T-helper 2 cell (primary cell): ENCODE measurements around the gene SFR1.

Experiments
- DNase-seq, 5 experiments: peaks; one replicate each; pipeline versions ENCODE4 v3.0.0 to v3.0.0-alpha.2; 2012 to 2022
- total RNA-seq, 2 donors: gene quantifications; one replicate each; lab custom pipeline; 2026; lab: John Stamatoyannopoulos, UW

The SFR1 gene, protein sequence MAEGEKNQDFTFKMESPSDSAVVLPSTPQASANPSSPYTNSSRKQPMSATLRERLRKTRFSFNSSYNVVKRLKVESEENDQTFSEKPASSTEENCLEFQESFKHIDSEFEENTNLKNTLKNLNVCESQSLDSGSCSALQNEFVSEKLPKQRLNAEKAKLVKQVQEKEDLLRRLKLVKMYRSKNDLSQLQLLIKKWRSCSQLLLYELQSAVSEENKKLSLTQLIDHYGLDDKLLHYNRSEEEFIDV
- total RNA-seq, result 9.7 to 16.9 reads per million in 2 donors

DNA sequence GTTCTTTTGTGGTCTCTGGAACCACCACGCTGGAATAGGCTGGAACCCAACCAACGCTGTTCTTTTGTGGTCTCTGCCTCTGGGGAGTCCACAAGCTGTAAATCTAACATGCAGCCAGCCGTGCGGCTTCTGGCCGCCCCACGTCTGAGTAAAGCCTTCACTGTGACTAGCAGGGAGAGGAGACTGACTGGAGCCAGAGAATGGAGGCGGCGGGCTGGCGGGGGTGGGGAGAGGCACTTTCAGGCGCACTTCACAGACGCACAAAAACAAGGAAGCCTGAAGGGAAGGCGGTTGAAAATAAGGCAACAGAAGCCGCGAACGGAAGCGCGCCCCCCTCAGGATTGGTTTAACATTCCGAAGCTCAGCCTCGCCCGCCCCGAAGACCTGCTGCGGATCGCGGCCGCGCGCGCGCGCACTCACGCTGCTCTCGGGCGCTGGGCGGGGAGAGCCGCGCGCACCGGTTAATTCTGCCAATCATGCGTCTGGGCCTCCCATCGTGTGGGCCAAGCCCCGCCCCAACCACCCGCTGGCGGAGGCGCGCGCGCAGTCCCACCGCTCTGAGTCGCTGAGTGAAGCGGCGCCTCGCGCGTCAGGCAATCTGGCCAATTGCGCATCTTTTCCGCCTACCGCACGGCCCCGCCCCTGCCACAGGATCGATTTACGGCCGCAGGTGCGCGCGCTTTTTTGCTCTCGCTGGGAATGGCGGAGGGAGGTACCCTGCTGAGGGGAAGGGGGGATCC, at the start of gene SFR1:
Gene SFR1, plus strand, starts transcription at position 687 of the 740 bp plus-strand sequence. Its CDS starts 13 bp downstream, at position 700.
- peak; percentile 99 to 100 (median 99) for DNase-seq

DNA sequence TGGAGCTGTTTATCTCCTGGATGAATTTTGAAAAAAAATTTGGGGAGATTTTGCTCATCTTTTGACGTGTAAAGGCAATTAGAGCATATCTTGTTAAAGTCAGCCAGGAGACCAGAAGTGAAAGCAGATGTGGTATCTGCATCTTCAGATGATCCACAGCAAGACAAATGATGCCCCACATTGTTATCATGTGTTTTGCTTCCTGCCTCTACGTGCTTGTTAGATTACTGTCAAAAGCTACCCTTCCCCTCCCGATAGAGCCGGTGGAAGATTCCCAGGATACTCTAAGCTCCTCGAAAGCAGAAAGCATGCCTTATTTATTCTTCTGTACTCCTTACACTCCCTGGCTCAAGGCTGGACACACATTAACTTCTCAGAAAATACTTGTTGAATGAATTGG, 49.2 kb upstream of the SFR1 start:
- DNase-seq, result peak in 1 of 5 experiments; percentile 69

DNA sequence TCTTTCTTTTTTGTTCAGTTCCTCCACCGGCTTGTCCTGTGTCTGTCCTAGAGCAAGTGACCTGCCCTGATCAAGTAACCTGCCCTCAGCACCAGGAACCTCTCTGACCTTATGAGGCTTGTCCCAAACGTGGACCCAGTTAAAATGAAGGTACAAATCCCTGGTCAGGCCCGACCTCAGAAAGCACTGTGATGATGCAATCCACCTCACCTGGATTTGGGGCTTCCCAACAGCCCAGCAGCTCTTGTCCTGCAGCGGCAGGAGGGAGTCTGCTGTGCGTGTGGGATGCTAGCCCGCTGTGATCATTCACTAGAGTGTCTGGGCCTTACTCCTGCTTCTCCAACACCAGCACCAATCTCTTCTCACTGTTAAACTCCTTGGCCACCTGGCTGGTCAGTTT, 47.5 kb upstream of the SFR1 start:
- no peak for DNase-seq

DNA sequence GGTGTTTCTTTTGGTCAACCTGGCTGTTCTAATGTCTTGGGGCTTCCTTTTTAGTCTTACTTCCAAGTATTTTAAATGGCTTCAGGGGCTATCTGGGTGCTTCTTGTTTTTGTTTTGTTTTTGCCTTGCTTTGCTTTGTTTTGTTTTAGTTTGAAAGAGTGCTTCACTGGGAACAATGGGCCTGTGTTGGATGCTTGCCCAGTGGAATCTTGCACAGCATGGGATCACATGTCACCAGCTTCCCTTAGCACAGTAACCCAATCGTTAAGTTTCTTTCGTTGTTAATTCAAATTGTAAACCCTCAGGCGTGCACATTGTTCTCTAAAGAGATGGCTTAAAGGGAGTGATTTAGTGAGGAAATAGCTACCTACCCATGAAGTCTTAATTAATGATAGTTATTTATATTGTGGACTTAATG, 45.2 kb upstream of the SFR1 start:
- DNase-seq, result no peak

DNA sequence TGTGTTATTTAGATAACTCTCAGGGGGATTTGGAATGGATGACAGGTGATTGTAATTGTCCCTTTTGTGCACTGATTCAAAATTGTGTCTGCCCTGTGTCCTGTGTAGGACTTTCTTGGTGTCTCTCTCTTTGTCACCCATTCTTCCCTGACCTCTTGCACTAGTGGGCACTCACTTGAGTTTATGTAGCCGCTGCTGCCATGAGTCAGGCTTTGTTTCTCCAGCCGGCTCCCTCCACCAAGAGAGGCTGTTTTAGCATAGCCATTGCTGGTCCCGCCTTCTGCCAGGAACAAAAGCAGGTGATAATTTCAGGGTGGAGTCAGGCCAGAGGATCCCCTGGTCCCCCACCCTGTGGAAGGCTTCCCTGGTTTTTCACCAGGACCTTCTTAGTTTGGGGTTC, 44.7 kb upstream of the SFR1 start:
- DNase-seq, result no peak

DNA sequence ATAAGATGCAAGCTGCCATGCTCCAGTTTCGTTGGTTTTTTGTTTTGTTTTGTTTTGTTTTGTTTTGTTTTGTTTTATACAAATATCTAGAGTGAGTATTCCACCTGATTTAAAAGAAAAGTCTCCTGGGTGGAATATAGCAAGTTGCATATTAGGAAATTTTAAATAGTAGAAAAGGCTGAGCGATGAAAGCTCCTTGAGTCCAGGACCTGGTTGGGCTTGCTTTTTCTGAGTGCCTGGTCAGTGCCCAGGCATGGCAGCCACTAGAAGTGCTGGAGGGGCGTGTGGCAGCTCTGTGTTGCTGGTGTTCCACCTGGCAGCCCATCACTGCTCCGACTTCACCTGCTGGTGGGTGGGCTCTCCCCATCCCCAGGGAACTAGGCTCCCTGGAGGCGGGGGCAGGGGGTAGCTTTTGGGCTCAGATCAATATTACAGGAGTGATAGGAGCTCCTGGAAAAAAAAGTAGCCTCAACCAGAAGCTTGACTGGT, 44.3 kb upstream of the SFR1 start:
- DNase-seq, result no peak

DNA sequence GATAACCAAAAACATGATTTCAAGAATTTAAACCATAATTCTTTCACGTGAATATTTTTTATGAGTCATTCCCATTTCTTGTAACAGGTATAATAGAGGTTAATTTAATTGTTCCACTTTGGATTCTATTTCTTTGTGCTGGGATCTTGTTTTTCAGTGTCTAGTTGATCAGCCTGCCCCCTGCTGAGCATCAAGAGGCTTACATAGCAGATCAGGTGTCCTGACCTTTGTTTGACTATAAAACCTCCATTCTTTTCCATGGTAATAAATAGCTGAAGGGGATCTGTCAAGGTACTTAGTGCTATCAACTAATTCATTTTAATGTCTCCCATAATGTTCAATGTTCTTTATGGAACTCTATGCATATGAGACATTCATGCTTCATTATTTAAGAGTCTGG, 41.2 kb upstream of the SFR1 start:
- peak in 1 of 5 experiments; percentile 63 for DNase-seq

DNA sequence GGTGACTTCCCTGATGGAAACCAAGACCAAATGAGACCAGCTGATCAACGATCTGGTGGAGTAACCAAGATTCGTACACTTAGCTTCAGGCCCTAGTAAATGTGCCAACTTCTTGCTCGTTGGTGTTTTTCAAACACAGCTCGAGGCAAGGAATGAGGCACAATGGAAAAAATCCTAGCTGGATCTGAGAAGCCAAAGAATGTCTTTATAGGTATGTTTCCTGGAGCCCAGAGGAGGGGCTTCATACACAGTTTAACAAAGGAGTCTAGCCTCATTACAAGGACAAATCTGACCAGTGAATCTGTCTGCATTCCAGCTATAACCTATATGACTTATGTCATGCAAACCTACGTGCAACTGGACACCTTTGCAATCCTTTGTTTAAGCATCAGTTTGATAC, 40.0 kb upstream of the SFR1 start:
- no peak for DNase-seq

DNA sequence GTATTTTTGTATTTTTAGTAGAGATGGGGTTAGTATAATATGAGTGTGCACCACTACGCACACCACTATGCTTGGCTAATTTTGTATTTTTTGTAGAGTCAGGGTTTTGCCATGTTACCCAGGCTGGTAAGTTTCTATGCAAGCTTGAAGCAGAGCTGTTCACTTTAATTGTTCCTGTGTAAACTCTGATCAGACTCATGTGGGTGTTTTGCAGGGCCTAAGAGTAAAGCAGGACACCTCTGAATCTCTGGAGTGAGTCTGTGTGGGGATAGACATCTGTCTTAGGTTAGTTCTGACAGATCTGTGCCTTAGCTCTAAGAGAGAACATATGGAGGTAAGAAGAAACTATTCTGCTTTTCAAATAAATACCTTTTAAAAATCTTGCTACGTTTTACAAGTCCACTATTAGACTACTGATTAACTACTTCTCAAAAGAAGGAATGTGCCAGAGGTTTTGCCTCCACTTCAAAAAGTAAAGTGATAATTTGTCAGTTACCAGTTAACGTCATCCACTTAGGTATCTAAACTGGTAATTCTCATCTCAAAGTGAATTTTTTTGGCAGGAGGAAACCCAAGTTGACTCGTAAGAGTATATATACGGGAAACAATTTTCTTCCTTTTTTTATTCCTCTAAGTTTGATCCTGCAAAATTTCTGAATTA, 37.4 kb upstream of the SFR1 start:
- DNase-seq, result no peak

DNA sequence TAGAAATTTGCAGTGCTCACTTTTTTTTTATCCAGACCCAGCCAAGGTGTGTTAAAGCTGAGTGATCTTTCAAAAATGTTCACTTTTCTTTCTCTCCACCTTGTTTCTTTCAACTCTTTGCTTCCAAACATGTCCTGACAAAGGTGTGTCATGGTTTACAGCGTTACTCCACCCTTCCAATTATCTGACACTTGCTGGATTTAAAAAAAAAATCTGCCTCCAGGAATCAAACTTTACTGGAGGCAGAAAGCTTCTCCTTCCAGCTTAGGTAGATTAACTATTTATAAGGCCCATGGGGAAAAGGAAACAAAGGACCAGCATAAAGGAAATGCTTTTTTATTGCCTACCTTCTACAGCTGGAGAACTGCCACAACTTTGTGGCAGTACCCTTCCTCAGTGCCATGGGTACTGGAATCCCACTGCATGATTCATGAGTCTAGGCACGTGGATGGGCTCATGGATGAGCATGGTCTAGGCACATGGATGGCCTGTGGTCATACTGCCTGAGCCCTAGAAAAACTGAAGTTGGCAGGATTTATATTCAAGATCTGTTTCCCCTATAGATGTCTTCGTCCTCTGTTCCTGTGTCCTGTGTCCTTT, 36.1 kb upstream of the SFR1 start, which contains the start of gene COL17A1:
Gene COL17A1, minus strand, starts transcription at position 80 of the 600 bp plus-strand sequence. CDS start 5,207 bp downstream, outside the sequence.
- DNase-seq, result no peak

DNA sequence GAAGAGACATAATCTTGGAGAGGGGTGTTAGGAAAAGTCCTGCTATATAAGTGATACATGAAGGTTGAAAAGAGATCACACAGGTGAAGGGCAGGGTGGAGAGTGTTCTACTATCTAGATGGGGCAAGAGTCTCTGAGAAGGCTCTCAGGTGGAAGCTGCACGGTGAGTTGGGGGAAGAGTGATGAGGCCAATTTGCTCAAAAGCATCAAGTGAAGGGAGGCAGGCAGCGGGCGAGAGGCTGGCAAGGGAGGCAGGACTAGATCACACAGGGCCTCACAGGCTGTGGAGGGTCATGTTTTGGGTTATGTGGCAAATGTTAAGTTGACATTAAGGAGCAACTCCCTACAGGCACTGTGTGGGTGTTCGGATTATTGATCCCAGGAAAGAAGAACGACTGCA, 33.7 kb upstream of the SFR1 start:
- DNase-seq, result no peak

DNA sequence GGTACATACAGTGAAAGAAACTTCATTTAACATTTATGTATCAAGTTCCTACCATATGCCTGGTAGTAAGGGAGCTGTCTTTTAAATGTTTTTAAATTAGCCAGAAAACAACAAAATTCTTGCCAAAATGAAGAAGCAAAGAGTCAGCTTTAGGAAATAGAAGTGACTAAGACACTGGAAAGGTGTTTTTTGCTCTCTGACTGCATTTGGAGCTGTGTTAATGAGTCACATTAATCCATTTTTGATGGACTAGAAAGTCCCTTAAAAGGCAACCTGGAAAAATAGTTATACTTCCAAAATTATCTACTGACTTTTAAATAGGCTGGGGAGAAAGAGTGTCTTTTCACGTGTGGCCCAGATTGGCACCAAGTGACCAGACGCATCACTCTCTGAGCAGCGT, 32.4 kb upstream of the SFR1 start:
- DNase-seq, result no peak

DNA sequence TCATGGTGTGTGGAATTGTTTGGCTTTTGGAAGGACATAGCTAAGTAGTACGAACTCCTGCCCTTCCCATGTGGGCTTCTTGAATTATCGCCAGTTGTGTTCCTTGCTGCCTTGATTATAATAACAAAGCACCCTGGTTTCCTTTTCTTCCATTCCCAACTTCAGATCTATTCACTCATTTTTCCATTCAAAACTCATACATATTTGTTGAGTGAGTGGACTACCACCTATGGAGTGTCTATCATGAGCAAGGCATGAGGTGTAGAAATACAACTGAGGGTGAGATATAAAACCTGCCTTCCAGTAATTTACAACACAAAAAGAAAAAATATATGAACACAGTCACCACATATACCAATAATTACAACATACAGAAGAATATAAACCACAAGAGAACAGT, 31.4 kb upstream of the SFR1 start:
- no peak for DNase-seq

DNA sequence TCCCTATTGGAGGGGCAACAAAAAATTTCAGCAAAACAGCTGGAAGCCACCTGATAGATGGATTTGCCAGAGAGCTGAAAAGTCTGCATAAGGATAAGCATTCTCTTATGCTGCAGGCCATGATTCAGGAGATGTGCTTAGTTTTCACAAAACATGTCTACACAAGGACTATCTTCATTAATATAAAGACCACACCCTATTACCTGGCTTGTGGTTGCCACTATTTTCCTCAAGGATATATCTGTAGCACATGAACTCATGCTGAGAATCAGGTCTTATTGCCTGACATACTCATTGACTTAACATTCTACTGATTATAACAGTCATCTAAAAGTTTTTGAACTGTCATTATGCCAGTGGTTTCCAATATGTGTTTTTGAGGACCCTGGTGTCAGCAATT, 29.2 kb upstream of the SFR1 start:
- no peak for DNase-seq

DNA sequence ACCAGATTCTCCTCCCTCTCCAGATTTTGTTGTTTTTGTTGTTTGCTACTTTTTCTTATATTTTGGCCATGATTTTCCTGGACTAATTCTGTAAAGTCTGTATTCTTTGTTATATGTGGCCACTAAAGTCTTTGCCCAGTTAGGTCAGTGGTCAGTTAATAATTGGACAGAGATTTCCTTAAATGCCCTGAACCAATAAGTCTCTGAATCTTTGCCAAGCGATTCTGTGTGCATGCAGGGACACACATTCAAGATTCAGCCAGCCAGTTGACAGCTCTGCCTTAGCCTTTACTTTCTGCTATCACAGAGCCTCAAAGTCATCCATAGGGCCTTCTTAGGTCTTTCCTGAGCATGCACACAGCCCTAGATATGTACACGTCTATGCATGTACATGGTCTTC, 25.3 kb upstream of the SFR1 start:
- DNase-seq, result no peak

DNA sequence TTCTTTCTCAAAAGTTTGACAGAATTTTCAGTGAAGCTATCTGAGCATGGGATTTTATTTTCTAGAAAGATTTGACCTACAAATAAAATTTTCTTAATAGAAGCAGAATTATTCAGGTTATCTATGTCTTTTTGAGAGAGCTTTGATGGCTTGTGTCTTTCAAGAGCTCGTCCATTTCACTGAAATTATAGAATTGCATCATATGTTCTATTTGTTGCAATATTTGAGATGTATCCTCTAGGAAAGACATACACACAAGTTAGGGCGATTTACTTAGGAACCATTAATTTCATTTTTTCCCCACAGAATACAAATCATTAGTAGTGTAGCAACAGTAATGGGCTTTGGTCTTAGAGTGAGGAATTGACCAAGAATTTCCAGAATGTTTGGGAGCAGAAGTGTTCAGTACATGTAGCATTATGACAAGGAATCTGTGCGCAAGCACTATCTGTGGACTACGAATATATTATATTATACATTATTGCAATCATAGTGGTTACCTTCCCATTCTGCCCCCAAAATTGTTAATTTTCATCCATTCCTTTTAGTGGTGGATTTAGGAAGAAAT, 23.5 kb upstream of the SFR1 start:
- DNase-seq, result no peak

DNA sequence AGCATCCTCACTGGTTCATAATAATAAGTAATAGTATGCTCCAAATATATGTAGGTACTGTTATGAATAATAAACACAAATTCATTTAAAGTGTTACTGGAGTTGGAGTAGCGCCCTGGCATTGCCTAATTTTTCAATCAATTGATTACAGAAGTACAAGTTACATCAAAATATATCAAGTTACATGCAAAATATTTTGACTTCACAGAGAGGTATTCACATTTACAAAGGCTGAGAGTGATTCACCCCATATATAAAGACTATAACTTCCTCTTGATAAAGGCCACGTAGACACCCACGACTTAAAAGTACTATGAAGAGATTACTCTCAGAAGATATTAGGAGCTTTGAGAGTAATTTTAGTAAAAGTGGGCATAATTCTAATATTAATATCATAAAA, 22.7 kb upstream of the SFR1 start:
- DNase-seq, result no peak

DNA sequence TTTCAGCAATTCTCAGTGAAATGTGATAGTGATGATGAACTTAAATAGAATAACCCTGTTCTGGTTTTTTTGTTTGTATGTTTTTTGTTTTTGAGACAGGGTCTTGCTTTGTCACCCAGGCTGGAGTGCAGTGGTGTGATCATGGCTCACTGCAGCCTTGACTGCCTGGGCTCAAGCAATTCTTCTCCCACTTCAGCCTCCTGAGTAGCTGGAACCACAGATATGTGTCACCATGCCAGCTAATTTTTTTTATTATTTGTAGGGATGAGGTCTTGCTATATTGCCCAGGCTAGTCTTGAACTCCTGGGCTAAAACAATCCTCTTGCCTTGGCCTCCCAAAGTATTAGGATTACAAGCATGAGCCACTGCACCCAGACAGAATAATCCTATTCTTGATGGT, 22.0 kb upstream of the SFR1 start:
- no peak for DNase-seq

DNA sequence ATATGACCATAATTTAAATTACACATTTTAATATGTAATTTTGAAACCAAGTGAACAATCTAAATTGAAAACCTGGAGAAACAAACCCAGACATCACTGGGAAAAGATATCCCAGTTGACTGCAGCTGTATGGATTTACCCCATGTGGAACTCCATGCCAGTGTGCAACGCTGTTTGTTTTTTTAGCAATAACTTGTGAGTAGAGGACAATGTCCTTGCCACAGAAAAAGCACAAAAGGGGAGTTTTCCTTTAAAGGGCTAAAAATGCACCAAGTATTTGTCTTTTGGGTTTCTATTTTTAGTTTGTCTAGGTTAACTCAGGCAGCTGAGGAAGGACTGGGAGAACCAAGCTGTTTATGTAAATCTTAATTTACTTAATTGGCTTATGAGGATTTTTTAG, 21.2 kb upstream of the SFR1 start:
- no peak for DNase-seq

DNA sequence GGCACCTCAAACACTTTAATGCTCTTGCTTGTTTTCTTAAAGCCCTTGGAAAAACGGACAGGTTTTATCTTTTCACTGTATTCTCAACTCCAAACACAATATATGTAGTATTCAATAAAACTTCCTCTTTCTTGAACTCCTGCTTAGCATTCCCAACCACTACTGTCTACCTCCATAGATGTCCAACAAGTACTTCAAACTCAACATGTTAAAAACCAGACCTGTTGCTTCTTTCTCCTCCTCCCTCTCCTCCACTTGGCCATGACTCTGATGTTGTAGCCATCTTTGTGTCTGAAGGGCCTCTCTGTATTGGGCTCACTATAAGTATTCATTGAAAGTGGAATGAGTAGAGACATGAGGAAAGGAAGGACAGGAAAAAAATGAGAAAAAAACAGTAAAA, 20.1 kb upstream of the SFR1 start:
- no peak for DNase-seq

DNA sequence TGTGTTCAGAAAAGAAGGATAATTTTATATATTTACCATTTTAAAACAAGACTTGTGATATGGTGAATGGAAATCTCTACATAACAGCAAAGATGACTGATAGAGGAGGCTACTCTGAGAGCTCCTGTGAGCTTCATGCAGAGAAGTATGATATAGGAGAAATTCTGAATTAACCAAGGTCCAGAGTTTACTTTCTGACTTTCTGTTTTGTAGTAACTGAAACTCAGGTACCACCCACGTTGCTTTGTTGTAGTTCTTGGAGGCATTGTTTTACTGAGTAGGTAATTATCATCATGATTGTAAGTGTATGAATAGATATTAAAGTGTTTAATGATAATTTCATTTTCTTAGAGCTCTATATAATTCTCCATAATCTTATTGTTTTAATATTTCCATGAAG, 18.0 kb upstream of the SFR1 start:
- DNase-seq, result no peak

DNA sequence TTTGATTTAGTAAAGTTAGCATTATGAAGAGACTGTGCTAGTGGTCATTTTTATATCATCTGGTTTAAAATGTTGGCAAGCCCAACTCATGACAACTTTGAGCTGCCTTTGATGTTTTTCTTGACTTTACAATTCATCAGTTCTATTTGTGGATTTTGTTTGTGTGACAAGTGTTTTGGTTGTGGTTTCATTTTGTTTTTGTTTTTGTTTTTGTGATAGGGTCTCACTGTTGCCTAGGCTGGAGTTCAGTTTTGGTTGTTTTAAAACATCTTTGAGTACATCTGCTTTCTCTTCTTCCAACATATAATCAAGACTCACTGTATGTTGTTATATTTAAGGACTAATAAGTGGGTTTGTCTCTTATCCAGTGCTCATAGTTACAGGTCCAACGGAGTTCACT, 17.6 kb upstream of the SFR1 start:
- no peak for DNase-seq

DNA sequence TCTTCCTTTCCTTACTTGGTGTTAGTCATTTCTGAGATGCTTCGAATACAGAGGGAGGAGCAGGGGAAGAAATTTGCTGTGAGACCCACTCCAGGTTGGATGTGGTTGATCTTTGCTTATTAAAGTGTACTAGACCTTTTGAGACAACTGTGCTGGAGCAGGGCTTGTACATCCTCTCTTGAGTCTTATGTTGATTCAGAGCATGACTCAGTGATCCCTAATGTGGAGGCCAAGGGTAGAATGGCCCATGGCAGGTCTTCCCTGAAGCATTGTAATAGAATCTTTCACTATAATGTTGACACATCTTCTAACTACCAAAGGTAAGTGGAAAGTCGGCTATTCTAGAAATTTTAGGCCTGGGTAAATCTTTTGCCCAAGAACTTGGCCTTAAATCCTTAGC, 17.0 kb upstream of the SFR1 start:
- DNase-seq, result no peak
